Epithelial cell of prostate (primary cell): ENCODE data around the gene B3GLCT.

Experiments used
- DNase-seq: peaks from one replicate; pipeline ENCODE4 v3.0.0-alpha.2; 2011; ENCODE audit warnings: low read depth, low spot score
- H3K27ac ChIP-seq: fragments of 450-650 bp; 2 replicates; pipeline ENCODE4 v1.5.1; 2017; ENCODE audit warnings: mild to moderate bottlenecking

B3GLCT gene

DNA sequence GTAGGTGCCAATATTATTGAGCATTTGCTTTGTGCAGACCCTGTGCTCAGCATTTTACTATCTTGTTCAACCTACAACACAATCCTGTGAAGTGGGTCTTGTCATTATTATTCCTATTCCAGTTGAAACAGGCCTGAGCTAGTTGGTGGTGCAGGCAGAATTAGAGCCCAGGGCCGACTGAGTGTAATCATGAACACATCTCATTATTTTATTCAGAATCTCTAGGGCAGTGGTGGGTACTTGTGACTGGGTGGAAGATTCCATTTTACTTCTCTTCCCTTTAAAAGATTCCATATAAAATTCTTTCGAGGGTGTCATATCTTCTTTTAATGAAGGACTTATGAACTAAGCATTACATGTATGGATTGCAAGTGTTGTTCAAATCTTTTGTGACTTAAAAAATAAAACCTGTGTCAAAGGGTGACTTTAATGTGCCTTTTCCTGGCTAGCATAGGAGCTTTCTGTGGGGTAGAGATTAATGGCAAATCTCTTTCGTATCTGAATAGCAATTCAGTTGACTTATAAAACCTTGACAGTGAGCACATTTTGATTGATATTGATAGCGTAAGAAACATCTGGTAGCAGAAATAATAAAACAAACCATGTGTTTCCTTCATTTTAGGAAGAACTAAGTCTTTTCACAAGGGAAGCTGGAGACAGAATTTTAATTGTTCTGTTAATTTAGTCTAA, 20.3 kb downstream of the B3GLCT start:
- no peak overlapping the region for H3K27ac ChIP-seq
- no peak for DNase-seq

DNA sequence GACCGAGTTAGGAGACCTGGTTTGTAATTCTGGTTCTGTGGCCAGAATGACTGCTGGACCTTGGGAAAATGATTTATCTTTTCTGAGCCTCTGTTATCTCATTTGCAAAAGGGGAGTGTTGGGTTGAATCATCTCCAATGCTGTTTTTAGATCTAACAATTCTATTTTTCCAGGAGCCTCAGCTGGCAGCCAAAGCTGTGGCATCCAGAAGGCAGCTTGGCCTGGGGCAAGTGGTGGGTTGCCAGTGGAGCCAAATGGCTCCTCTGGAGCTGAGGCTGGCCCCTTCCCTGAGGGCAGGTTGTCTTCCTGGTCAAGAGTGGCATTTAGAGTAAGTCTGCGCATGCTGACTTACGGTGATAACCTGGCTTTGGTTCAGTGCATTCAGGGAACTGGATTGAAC, 21.3 kb downstream of the B3GLCT start:
- no peak for DNase-seq
- no peak overlapping the region for H3K27ac ChIP-seq

DNA sequence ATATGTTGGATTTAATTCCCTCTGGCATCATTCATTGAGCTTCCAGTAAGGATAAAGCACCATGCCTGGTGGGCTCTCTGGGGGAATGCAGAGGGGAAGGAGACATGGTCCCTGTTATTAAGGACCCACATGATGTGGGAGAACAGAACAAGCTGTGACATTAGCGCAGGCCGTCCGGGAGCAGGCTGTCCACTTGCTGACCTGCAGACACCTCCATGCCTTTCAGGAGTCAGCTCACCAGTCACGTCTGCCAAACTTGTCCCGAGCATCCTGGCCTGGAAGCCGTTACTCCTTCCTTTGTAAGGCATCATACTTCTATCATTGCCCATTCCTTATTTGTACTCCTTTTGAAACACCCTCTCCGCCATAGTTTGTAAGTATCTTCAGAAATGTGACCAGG, 23.4 kb downstream of the B3GLCT start:
- H3K27ac ChIP-seq: no peak overlapping the region
- DNase-seq: no peak

DNA sequence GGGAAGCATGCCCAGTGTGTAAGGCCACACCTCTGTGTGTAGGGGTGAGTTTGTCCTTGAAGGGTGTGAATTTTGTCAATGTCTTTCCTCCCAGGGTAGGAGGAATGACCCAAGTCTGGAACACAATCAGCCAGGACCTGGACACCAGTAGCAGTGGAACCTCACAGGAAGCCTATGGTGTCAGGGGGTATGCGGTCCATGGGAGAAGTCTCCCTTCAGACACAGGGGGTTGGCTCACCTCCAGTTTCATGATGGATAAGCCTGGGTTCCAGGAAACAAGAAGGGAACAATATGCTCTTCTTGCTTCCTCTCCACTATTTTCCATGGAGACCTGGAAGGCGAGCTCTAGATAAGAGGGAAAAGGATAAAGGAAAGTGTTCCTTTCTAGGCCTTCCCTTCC, 23.9 kb downstream of the B3GLCT start:
- no peak overlapping the region for H3K27ac ChIP-seq
- DNase-seq: no peak

DNA sequence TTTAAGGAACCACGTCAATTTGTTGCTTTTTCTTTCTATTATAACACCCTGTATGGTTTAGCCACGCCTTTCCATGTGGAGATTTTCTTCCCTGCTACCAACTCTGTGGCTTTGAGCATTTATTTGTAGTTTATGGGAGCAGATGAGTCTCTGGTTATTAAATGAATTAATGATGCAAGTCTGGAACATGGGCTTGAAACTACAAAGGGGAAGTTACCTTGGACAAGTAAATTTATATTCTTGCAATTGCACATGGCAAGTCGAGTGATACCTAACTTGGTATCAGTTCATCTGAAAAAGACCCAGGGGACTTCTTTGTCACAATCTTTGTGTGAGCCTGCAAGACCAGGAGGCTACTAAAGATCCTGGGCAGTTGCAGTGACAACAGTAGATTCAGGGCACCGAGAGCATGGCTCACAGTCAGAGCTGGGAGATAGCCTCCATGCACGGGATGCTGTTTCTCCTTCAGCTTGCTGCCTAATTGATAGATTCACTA, 24.4 kb downstream of the B3GLCT start:
- no peak overlapping the region for H3K27ac ChIP-seq
- DNase-seq: no peak

DNA sequence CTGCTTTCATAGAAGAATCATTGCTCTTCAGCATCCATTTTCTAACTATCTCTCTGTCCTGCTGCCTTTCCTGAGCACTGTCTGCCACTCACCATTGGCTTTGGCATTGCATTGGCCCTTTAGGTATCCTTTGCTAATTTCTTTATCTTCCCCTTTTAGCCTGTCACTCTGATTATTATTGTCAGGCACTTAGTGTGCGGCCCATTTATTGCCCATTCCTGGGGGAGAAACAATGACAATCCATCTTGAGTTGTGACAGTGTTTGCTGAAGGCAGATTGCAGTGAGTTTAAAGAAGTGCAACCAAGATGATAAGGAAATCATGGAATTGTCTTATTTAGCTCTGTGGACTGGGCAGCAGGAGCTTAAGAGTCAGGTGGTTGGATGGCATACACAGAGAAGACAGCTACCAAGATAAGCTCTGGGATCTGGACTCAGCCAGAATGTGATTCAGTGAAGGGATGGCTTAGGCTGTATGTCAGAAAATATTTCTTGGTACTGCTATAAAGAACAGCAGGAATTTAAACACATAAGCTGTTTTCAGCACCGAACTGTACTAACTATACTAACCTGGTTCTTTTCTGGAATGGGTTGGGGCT, 25.3 kb downstream of the B3GLCT start:
- no peak overlapping the region for H3K27ac ChIP-seq
- no peak for DNase-seq

DNA sequence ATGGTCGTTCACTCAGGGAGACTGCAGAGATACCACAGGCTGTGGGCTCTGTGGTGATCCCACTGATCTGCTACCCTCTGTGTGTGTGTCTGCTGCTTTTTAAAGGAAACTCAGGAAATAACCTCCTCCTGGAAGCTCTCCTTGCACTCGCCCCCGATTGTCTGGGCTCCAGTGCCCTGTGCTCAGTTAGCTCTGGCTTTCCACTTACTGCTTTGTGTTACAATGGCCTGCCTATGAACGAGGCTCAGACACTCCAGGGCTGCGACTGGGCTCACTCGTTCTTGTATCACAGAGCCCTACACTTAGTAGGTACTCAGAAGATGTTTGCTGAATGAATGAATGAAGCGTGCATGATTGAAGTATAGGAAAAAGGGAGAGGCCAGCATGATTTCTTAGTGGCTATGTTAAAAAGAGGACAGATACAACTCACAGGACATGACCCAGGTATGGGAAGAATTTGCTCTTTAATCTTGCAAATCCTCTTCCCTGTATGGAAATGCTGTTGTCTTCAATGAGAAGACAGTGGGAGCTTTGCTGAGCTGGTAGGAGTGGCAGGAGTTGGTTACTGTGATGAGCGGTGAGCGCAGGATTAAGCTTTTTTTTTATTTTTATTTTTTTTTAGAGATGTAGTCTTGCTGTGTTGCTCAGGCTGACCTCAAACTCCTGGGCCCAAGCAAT, 26.4 kb downstream of the B3GLCT start:
- H3K27ac ChIP-seq: no peak overlapping the region
- no peak for DNase-seq

DNA sequence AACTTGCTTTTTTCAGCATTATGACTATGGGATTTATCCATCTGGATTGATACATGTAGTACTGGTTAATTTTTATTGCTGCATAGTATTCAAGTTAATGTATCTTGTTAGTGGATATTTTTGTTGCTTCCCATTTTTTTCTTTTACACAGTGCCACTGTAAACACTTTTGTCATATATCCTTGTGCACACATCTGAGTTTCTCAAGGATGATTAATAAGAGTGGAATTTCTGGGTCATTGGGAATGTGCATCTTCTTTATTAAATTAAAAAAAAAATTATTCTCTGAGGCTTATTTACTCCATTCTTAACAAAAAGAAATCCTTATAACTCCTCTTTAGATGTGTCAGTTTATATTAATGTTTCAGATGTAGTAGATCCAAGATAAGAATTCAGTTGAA, 27.3 kb downstream of the B3GLCT start:
- no peak for DNase-seq
- no peak overlapping the region for H3K27ac ChIP-seq

DNA sequence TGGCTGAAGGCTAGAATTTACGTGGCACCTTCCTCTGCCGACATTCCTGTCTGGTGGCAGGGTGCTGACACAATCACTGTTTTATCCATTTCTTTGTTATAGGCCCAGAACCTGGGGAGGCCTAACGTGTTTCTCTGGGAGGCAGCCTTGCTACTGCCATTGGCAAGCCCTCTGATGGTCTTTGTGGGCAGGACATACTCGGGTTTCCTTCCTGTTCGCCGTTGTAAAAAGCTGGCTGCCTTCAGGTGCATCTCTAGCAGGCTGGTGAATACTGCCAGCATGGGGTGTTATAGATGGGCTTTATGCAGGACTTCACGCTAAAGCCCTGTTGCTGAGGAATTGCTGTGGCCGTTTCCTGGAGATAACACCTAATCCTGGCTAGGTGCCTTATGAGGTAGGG, 28.1 kb downstream of the B3GLCT start:
- DNase-seq: no peak
- no peak overlapping the region for H3K27ac ChIP-seq

DNA sequence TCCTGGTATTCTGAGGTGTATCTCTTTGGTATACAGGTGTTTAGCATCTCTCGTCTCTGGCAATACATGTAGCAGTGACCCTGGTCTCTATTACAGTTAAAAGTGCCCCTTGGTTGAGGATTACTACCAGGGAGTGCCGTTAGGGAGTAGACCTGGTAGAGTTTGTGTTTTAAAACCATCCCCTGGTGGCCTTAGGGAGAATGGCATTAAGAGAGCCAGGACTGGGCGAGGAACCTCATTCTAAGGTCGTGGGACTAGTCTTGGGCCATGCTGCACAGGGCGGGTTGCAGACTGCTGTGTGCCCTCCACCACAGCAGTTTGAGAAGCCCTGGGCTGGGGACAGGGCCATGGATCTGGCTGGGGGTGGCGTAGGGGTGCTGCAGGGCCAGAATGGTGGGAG, 35.0 kb downstream of the B3GLCT start:
- H3K27ac ChIP-seq: no peak overlapping the region
- no peak for DNase-seq

DNA sequence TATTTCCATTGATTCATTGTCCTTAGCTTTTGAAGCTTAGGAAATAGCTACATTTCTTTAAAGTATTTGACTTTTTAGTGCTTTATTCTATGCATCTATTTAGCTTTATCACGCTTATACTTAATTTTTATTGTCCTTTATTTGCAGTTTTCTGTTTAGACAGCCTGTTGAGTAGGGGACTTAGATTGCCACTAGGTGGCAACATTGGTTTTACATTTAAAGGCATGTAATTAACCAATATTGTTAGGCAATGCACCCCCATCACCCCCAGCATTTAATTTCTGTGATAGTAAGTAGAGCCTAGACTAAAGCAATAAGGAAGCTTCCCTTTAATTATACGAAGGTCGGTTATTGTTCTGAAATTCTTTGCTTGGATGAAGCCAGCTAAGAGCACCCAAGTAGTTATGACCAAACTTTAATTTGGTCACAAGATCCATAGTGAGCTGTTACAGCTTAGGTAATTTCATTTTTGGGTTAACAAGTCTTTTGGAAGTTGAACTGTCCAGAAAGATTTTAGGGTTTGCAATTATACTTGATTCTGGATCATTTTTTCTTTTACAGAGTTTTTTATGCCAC, 36.5 kb downstream of the B3GLCT start:
- DNase-seq: no peak
- H3K27ac ChIP-seq: no peak overlapping the region

DNA sequence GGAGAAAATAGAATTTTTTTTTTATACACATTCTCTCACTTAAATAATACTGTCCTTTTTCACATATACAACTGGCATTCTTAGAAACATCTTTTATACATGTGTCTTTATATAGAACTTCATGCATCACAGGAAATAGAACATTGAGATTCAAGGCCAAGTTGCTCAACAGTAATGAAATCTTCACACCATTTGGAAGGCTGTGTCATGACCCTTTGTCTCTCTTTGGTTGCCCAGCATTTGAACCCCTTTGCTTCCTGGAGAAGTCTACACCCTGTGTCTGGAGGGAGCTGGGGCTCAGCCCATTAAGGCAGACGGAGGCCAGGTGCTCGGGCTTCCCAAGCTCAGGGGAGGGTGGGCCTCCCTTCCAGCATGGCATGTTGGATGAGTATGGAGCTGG, 41.1 kb downstream of the B3GLCT start:
- DNase-seq: no peak
- H3K27ac ChIP-seq: no peak overlapping the region

DNA sequence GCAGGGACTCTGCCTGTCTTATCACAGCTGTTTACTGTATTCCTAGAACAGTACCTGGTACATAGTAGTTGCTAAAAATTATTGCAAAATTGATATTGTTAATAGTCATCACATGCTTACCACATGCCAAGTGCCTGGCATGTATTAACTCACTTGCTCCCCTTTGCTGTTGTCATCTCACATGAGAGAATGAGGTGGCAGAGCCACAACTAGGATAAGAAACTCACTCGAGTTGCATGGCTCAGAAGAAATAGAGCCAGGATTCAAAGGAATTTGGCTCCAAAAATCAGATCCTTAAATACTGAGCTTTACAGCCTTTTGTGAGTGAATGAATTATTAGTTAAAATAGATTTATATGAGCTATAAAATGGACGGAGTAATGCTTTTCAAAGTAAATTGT, 42.6 kb downstream of the B3GLCT start:
- DNase-seq: no peak
- no peak overlapping the region for H3K27ac ChIP-seq

DNA sequence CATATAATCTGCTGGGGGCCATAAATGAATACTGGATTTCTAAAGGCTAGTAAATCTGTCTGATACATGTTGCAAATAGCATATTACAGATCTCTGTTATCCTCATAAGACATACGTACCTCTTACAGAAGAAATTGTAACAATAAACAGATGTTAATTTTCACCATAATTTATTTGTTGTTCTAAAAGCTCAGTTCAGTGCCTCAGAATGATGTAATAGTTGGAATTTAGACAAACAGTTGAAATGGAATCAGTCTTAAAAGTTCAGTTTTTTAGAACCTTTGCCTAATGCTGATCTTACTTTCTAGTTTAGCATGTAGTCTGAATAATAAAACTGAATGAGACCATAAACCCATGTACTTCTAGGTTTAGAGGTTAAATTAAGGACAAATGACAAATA, 43.1 kb downstream of the B3GLCT start:
- H3K27ac ChIP-seq: no peak overlapping the region
- DNase-seq: no peak

DNA sequence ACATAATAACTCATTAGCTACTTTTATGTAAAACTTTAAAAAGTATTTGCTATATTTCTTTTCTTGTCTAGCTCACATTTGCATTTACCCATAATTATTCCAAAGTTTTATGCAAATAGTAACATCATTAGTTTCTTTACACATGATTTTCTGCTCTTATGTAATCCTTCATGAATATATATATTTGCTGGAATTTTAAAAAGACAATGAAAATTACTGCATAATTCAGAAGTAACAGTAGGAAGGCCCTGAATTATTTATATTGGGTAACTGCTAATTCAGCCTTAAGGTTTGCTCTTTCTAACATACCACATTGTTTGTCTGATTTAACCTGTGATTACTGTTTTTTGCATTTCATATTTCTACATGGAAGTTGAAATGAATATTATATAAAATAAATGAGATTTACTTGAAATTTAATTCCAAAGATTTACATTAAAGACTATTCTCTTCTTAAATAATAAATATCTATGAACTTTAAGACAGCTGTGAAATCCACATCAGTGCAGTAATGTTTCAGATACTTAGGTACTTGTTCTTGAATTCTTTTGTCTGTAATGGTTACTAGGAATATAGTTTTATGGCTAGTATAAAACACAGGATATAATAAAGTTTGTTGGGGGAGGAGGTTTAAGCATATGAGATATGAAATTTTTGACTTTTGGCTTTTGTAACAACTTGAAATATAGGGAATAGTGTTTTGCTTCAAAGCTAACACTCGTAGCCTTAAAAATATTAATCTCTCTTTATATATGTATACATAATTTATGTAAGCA, 46.0 kb downstream of the B3GLCT start:
- no peak for DNase-seq
- no peak overlapping the region for H3K27ac ChIP-seq

DNA sequence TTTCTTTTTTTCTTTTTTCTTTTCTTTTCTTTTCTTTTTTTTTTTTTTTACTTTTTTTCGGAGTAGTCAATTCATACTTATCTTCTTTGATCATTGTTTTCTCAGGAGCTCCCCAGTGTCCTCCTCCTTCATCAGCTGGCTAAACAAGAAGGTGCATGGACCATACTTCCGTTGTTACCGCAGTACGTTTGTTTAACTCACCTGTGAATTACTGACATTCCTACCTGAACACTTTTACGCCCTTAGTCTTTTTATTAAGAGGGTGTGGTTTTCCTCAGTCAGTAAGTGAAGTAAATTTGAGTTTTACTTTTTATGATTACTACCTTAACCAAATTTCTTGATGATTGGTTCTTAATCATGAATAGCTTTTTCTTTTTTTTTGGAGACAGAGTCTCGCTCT, 47.1 kb downstream of the B3GLCT start:
- no peak for DNase-seq
- no peak overlapping the region for H3K27ac ChIP-seq

DNA sequence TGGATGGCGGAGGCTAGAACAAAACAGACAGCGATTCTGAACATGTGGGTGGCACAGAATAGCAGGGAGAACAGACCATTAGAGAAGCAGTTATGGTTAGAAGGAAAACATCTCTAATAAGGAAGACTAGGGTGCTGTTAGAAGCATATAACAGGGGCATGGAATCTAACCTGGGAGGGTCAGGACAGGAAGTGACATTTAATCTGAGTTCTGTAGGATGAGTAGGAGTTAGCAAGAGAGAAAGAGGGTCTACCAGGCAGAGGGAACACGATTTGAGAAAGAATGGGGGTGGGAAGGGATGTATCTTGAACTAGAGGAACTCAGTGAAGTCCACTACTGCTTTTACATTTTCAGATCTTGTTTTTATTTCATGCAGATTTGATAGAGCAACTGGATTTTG, 48.6 kb downstream of the B3GLCT start:
- H3K27ac ChIP-seq: no peak overlapping the region
- no peak for DNase-seq

DNA sequence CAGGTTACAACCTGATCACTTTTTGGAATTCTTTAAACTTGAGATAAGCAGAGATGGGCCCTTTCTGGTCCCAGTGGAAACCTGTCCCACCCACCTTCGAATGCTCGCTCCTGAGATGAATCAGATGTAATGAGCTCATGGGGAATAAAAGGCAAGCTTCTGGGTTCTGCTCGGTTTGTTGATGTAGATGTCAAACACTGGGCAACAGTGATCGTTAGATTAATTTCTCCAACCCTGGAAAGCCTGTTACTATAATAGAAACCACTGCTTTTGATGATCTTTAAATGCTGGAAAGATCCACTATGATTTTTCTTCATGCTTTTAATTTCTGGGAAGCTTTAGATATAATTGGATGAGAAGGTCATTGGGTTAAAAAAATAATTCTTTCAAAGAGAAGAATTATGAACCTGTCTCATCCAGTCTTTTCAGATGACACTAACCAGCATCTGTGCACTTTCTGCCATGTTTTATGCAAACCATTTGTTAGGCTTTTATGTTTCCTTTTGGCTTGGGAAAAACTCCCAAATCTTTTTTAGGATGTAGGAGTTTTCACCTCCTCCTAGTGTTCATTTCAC, 49.3 kb downstream of the B3GLCT start:
- H3K27ac ChIP-seq: no peak overlapping the region
- no peak for DNase-seq

DNA sequence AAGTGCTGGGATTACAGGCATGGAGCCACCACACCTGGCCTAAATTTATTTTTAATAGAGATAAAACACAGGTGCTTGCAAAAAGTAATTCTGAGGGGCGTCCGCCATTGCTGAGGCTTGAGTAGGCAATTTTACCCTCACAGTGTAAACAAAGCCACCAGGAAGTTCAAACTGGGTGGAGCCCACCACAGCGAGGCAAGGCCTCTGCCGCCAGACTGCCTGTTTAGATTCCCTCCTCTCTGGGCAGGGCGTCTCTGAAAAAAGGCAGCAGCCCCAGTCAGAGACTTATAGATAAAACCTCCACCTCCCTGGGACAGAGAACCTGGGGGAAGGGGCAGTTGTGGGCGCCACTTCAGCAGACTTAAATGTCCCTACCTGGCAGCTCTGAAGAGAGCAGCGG, 50.7 kb downstream of the B3GLCT start:
- no peak overlapping the region for H3K27ac ChIP-seq
- no peak for DNase-seq

DNA sequence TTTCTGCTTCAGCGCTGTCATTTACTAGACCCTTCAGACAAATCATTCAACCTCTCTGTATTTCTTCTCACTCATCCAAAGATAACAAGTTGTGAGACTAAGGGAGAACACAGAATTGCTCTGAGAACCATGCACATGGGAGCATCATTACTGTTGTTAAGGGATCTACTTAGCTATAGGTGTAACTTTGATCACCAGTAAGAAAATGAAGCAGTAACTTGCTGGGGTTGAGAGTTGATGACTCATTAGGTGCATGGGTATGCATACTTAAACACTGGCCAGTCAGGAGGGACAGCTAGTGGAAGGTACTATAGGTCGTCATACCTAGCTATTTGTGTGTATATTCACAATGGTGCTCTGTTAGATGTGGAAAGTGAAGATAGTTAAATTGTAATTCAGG, 61.5 kb downstream of the B3GLCT start:
- H3K27ac ChIP-seq: no peak overlapping the region
- DNase-seq: no peak
